Measurements from ENCODE around the gene SEC23A. TPM values are rescaled to one million over a fixed set of nuclear protein-coding genes. Genes with fewer than 3 reads are reported as not detected.

The SEC23A gene
- total and polyA plus RNA-seq, 2 of the 13 experiments (the other 11 are each of a cell fraction or from before 2014, with no cell fraction given), result 403 to 887 TPM

GRCh38 chr14:39145266-39145966, 42.4 kb upstream of the SEC23A start (continued):
- TF ChIP-seq ZFP91 (CRISPR knock-in tag; IDR thresholded peaks at IDR 0.05; ENCODE audit: borderline replicate concordance) (no peak), ZBTB38 (CRISPR knock-in tag; IDR thresholded peaks at IDR 0.05) (no peak), KLF9 (CRISPR knock-in tag; IDR thresholded peaks at IDR 0.05; ENCODE audit: low read depth) (no peak), ELF1 (CRISPR knock-in tag; IDR thresholded peaks at IDR 0.05) (no peak; the same call in 1 of the 2 replicates), ZNF652 (CRISPR knock-in tag; IDR thresholded peaks at IDR 0.05; ENCODE audit: borderline replicate concordance, low read depth) (no peak), KLF11 (CRISPR knock-in tag; IDR thresholded peaks at IDR 0.05) (no peak), TARDBP (CRISPR knock-in tag; IDR thresholded peaks at IDR 0.05) (peak; percentile 51; the same call in 1 of the 2 replicates), KMT2B (CRISPR knock-in tag; IDR thresholded peaks at IDR 0.05) (no peak), CSRNP2 (CRISPR knock-in tag; conservative IDR thresholded peaks at IDR 0.05; ENCODE audit: low read depth) (no peak), RAD51 (IDR thresholded peaks at IDR 0.05; ENCODE audit: borderline replicate concordance) (no peak), ZNF549 (CRISPR knock-in tag; IDR thresholded peaks at IDR 0.05) (no peak), ZHX1 (CRISPR knock-in tag; IDR thresholded peaks at IDR 0.05; ENCODE audit: low read depth) (no peak), ZNF207 (IDR thresholded peaks at IDR 0.05; ENCODE audit: borderline replicate concordance) (no peak), LRRFIP1 (CRISPR knock-in tag; conservative IDR thresholded peaks at IDR 0.05) (no peak), DR1 (CRISPR knock-in tag; IDR thresholded peaks at IDR 0.05) (no peak), ZNF7 (CRISPR knock-in tag; IDR thresholded peaks at IDR 0.05) (no peak), FLYWCH1 (CRISPR knock-in tag; IDR thresholded peaks at IDR 0.05) (no peak), ZSCAN12 (CRISPR knock-in tag; IDR thresholded peaks at IDR 0.05) (no peak), KLF12 (CRISPR knock-in tag; IDR thresholded peaks at IDR 0.05; ENCODE audit: borderline replicate concordance) (no peak), MAX (IDR thresholded peaks at IDR 0.05) (peak; percentile 26; the same call in 1 of the 2 replicates), ZNF589 (CRISPR knock-in tag; conservative IDR thresholded peaks at IDR 0.05) (no peak), ZNF616 (CRISPR knock-in tag; IDR thresholded peaks at IDR 0.05; ENCODE audit: low read depth) (no peak)
